Thyroid gland (tissue), 4 donors: ENCODE data around the gene COBLL1.

Source experiments
- CTCF ChIP-seq, 6 experiments: fragments of 200-600 bp in 3 of 6; fragments of 450-650 bp in 3 of 6; sonication (generic) in 3 of 6; IDR thresholded peaks; one replicate each; pipeline ENCODE4 v1.5.1; 2016 to 2019; ENCODE audit warnings: antibody characterized with exemption in 6 of 6, mild to moderate bottlenecking in 2 of 6, inconsistent platforms in 1 of 6, moderate library complexity in 1 of 6
- POLR2A ChIP-seq, 2 donors: fragments of 450-650 bp; IDR thresholded peaks; one replicate each; pipeline ENCODE4 v1.6.1; 2017; ENCODE audit warnings: antibody characterized with exemption in 2 of 2, mild to moderate bottlenecking in 2 of 2, moderate library complexity in 1 of 2

- TF ChIP-seq CTCF (IDR thresholded peaks at IDR 0.05) (no peak), POLR2A (IDR thresholded peaks at IDR 0.05) (no peak)
Measured at GRCh38 chr2:164773091-164773490, 68.5 kb downstream of the COBLL1 start.
